A673 (cell line): Measurements from ENCODE around the gene BCO1. TPM values are rescaled to one million over a fixed set of nuclear protein-coding genes. Genes with fewer than 3 reads are reported as not detected.

ENCODE experiments used
- BruUV-seq: library from RNA; stranded (reverse); fragments of 400-500 nt; replicated peaks from 2 replicates; lab custom pipeline; 2021; lab: Mats Ljungman, UMichigan
- CTCF ChIA-PET: fragments of 300-600 bp; sonication (Branson Sonifier 250); formaldehyde crosslinking; loops from one replicate; lab custom pipeline; 2022; ENCODE audit warnings: antibody characterized with exemption; lab: Charles Lee
- POLR2A ChIA-PET: fragments of 300-600 bp; sonication (Branson Sonifier 250); formaldehyde crosslinking; loops from one replicate; lab custom pipeline; 2022; ENCODE audit warnings: antibody characterized with exemption; ENCODE audit not compliant: low non-redundant PET; lab: Charles Lee
- DNase-seq: peaks from one replicate; pipeline ENCODE4 v3.0.0-alpha.2; 2015; ENCODE audit warnings: low spot score
- H3K27ac ChIP-seq: fragments of 200-600 bp; sonication (generic); 2 replicates; pipeline ENCODE4 v1.5.1; 2016; ENCODE audit warnings: mixed run types, low read depth, mild to moderate bottlenecking, mixed read lengths, antibody characterized with exemption, low read length; ENCODE audit not compliant: poor library complexity, severe bottlenecking
- H3K27me3 ChIP-seq: fragments of 200-600 bp; sonication (generic); replicated peaks from 2 replicates; pipeline ENCODE4 v1.6.1; 2017; ENCODE audit warnings: mixed run types, low read depth, mild to moderate bottlenecking, mixed read lengths, antibody characterized with exemption, low read length; ENCODE audit not compliant: insufficient read depth, poor library complexity
- H3K36me3 ChIP-seq: fragments of 200-600 bp; sonication (generic); 2 replicates; pipeline ENCODE4 v1.6.1; 2016; ENCODE audit warnings: mixed run types, mild to moderate bottlenecking, mixed read lengths, antibody characterized with exemption, low read length; ENCODE audit not compliant: insufficient read depth, poor library complexity, severe bottlenecking
- H3K4me1 ChIP-seq: fragments of 200-600 bp; sonication (generic); 2 replicates; pipeline ENCODE4 v1.6.1; 2017; ENCODE audit warnings: mixed run types, mild to moderate bottlenecking, mixed read lengths, antibody characterized with exemption, low read length; ENCODE audit not compliant: insufficient read depth, poor library complexity, severe bottlenecking
- H3K4me3 ChIP-seq: fragments of 200-600 bp; sonication (generic); 2 replicates; pipeline ENCODE4 v1.5.1; 2016; ENCODE audit warnings: low read depth, mixed run types, mild to moderate bottlenecking, mixed read lengths, low read length; ENCODE audit not compliant: poor library complexity, severe bottlenecking
- H3K9me3 ChIP-seq: fragments of 200-600 bp; sonication (generic); 2 replicates; pipeline ENCODE4 v1.6.1; 2016; ENCODE audit warnings: mixed run types, low read depth, mild to moderate bottlenecking, mixed read lengths, antibody characterized with exemption, low read length; ENCODE audit not compliant: poor library complexity, severe bottlenecking
- CTCF ChIP-seq: fragments of 300-800, 200-600 bp; sonication (generic); conservative IDR thresholded peaks from 2 replicates; pipeline ENCODE4 v1.5.1; 2017; ENCODE audit warnings: low read depth, mild to moderate bottlenecking, antibody characterized with exemption, low read length, moderate library complexity, mixed read lengths
- EZH2 ChIP-seq: fragments of 200-600 bp; sonication (generic); IDR thresholded peaks from 2 replicates; pipeline ENCODE4 v1.6.1; 2017; ENCODE audit warnings: borderline replicate concordance, low read depth, mild to moderate bottlenecking, mixed read lengths, antibody characterized with exemption, low read length; ENCODE audit not compliant: poor library complexity, severe bottlenecking
- intact Hi-C: fragments of 100-400 bp; cut with micrococcal nuclease; formaldehyde crosslinking; loops from one replicate; pipeline ENCODE4 v1.10.0; 2022; ENCODE audit not compliant: unreplicated experiment
- total RNA-seq: library from RNA; stranded (reverse); gene quantifications from 2 replicates; pipeline ENCODE4 v1.2.3, GENCODE V29; 2021

The BCO1 gene
- total RNA-seq, 1 experiment from 2014 or later, result 0.19 TPM

- no peaks in the 10 kb centered on the region for H3K36me3 ChIP-seq
- H3K9me3 ChIP-seq, result no peaks in the 10 kb centered on the region
- POLR2A ChIA-PET, result no interaction called here
- BruUV-seq, result no TSS peak
- no peaks in the 10 kb centered on the region for H3K27me3 ChIP-seq
- no peaks in the 10 kb centered on the region for H3K4me1 ChIP-seq
- no peak for DNase-seq
- intact Hi-C loops, result no loop called here
- CTCF ChIA-PET, result no interaction called here
- H3K4me3 ChIP-seq, result no peak overlapping the region
- TF ChIP-seq CTCF, result no peak
- no peak overlapping the region for H3K27ac ChIP-seq
These were observed 28.2 kb downstream of the BCO1 start for GRCh38 chr16:81266680-81267095.

GRCh38 chr16:81268509-81268908, 30.0 kb downstream of the BCO1 start:
- no peak overlapping the region for H3K4me3 ChIP-seq
- no peaks in the 10 kb centered on the region for H3K27me3 ChIP-seq
- ChIA-PET CTCF (no interaction called here), POLR2A (no interaction called here)
- H3K4me1 ChIP-seq, result no peaks in the 10 kb centered on the region
- H3K36me3 ChIP-seq, result no peaks in the 10 kb centered on the region
- no peaks in the 10 kb centered on the region for H3K9me3 ChIP-seq
- BruUV-seq, result no TSS peak
- TF ChIP-seq EZH2, result no peak
- TF ChIP-seq CTCF, result no peak
- H3K27ac ChIP-seq, result no peak overlapping the region
- intact Hi-C loops, result no loop called here
- DNase-seq, result no peak

GRCh38 chr16:81273223-81273950, 34.9 kb downstream of the BCO1 start:
- POLR2A ChIA-PET, result interaction anchor here (0.5 kb wide), 1 partner anchor 29 kb away, joined by 22 read pairs; no protein-coding TSS in a partner anchor
- intact Hi-C loops, result no loop called here
- no peak overlapping the region for H3K4me3 ChIP-seq
- H3K27ac ChIP-seq, result no peak overlapping the region
- no peak for TF ChIP-seq CTCF
- no peak for TF ChIP-seq EZH2
- H3K36me3 ChIP-seq, result no peaks in the 10 kb centered on the region
- no peak for DNase-seq
- no peaks in the 10 kb centered on the region for H3K9me3 ChIP-seq
- no TSS peak for BruUV-seq
- no peaks in the 10 kb centered on the region for H3K27me3 ChIP-seq
- no peaks in the 10 kb centered on the region for H3K4me1 ChIP-seq
- CTCF ChIA-PET, result no interaction called here
